MM.1S (cell line): Measurements from ENCODE around the gene TMEM127.

ENCODE experiments used
- DNase-seq: peaks from one replicate; pipeline ENCODE4 v3.0.0-alpha.2; 2015
- H2AFZ ChIP-seq: fragments of 300-600 bp; sonication (generic); 2 replicates; pipeline ENCODE4 v1.6.0; 2016; ENCODE audit warnings: antibody characterized with exemption, low read length
- H3F3A ChIP-seq: fragments of 300-600 bp; sonication (generic); 2 replicates; pipeline ENCODE4 v1.6.1; 2016; ENCODE audit warnings: mild to moderate bottlenecking, antibody characterized with exemption, low read length, moderate library complexity, mixed read lengths; ENCODE audit not compliant: insufficient read depth
- H3K27ac ChIP-seq: fragments of 300-600 bp; sonication (generic); 2 replicates; pipeline ENCODE4 v1.5.1; 2016; ENCODE audit warnings: mild to moderate bottlenecking, low read length
- H3K27me3 ChIP-seq: fragments of 300-600 bp; sonication (generic); replicated peaks from 2 replicates; pipeline ENCODE4 v1.6.0; 2016; ENCODE audit warnings: low read length; ENCODE audit not compliant: insufficient read depth
- H3K36me3 ChIP-seq: fragments of 300-600 bp; sonication (generic); replicated peaks from 2 replicates; pipeline ENCODE4 v1.6.1; 2016; ENCODE audit warnings: mild to moderate bottlenecking, low read length, mixed read lengths; ENCODE audit not compliant: insufficient read depth
- H3K4me1 ChIP-seq: fragments of 300-600 bp; sonication (generic); 2 replicates; pipeline ENCODE4 v1.6.1; 2016; ENCODE audit warnings: low read length, mixed read lengths
- H3K4me2 ChIP-seq: fragments of 300-600 bp; sonication (generic); 2 replicates; pipeline ENCODE4 v1.6.0; 2016; ENCODE audit warnings: low read depth, low read length
- H3K4me3 ChIP-seq: fragments of 300-600 bp; sonication (generic); 2 replicates; pipeline ENCODE4 v1.5.1; 2016; ENCODE audit warnings: low read length, mixed read lengths
- H3K79me2 ChIP-seq: fragments of 300-600 bp; sonication (generic); 2 replicates; pipeline ENCODE4 v1.6.1; 2016; ENCODE audit warnings: mixed run types, low read length, mixed read lengths
- H3K9ac ChIP-seq: fragments of 300-600 bp; sonication (generic); 2 replicates; pipeline ENCODE4 v1.6.1; 2016; ENCODE audit warnings: low read length, mixed read lengths
- H3K9me2 ChIP-seq: fragments of 300-600 bp; sonication (generic); replicated peaks from 2 replicates; pipeline ENCODE4 v1.6.1; 2016; ENCODE audit warnings: mild to moderate bottlenecking, low read length, mixed read lengths; ENCODE audit not compliant: insufficient read depth
- H3K9me3 ChIP-seq: fragments of 300-600 bp; sonication (generic); replicated peaks from 2 replicates; pipeline ENCODE4 v1.6.1; 2016; ENCODE audit warnings: mild to moderate bottlenecking, low read length, mixed read lengths; ENCODE audit not compliant: insufficient read depth
- H4K20me1 ChIP-seq: fragments of 300-600 bp; sonication (generic); 2 replicates; pipeline ENCODE4 v1.6.1; 2016; ENCODE audit warnings: mild to moderate bottlenecking, low read length, moderate library complexity, mixed read lengths; ENCODE audit not compliant: insufficient read depth
- CTCF ChIP-seq: fragments of 300-600 bp; sonication (generic); IDR thresholded peaks from 2 replicates; pipeline ENCODE4 v1.5.1; 2016; ENCODE audit warnings: antibody characterized with exemption, low read length, mixed read lengths
- EZH2 ChIP-seq: fragments of 300-600 bp; sonication (generic); optimal IDR thresholded peaks from 2 replicates; pipeline ENCODE3; 2017; ENCODE audit warnings: low read depth, mild to moderate bottlenecking, antibody characterized with exemption, low read length, mixed read lengths
- EZH2phosphoT487 ChIP-seq: fragments of 300-600 bp; sonication (generic); IDR thresholded peaks from 2 replicates; pipeline ENCODE4 v1.6.1; 2018; ENCODE audit warnings: antibody characterized with exemption, low read length

Gene TMEM127

GRCh38 chr2:96306370-96306769 is 40.6 kb upstream of the TMEM127 start:
- Histone ChIP-seq H3K9ac (peak overlapping the region; percentile 87), H4K20me1 (no peaks in the 10 kb centered on the region), H3K36me3 (peaks cover 7% of the 10 kb centered on the region; the same call in 1 of the 2 replicates), H3K4me3 (peak overlapping the region; percentile 85), H3F3A (no peaks in the 10 kb centered on the region), H3K27ac (peak overlapping the region; percentile 50; the same call in 1 of the 2 replicates), H3K9me2 (no peaks in the 10 kb centered on the region), H3K27me3 (no peaks in the 10 kb centered on the region), H3K9me3 (no peaks in the 10 kb centered on the region), H3K79me2 (peaks cover 51% of the 10 kb centered on the region), H2AFZ (peak overlapping the region; percentile 57), H3K4me2 (peak overlapping the region; percentile 77), H3K4me1 (peaks cover 16% of the 10 kb centered on the region)
- DNase-seq = no peak
- TF ChIP-seq CTCF (no peak), EZH2 (no peak), EZH2phosphoT487 (no peak)

DNA sequence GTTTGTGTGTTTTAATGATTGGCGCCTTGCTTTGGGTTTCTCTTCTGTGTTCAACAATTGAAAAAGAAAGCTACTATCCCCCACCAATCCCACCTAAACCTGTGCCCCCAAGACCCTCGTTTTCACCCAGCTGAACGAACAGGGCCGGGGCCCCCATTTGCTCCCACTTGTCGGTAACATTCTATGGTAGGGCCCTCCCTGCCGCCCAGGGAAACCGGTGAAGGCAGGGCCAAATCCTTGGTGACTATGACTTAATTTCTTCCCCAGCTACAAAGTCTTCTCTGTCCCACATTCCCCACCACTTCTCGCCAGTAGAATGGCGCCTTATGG is 40.1 kb upstream of the TMEM127 start:
- no peaks in the 10 kb centered on the region for H3K9me3 ChIP-seq
- no peaks in the 10 kb centered on the region for H3F3A ChIP-seq
- no peak for TF ChIP-seq EZH2phosphoT487
- TF ChIP-seq CTCF = no peak
- no peak for TF ChIP-seq EZH2
- H3K4me2 ChIP-seq = peak overlapping the region; percentile 77
- peak overlapping the region; percentile 57 for H2AFZ ChIP-seq
- peaks cover 55% of the 10 kb centered on the region for H3K79me2 ChIP-seq
- peak; percentile 22 for DNase-seq
- H3K9ac ChIP-seq = peak overlapping the region; percentile 87
- peak overlapping the region; percentile 85 for H3K4me3 ChIP-seq
- H3K36me3 ChIP-seq = peaks cover 11% of the 10 kb centered on the region; the same call in 1 of the 2 replicates
- H3K27me3 ChIP-seq = no peaks in the 10 kb centered on the region
- H3K4me1 ChIP-seq = peaks cover 16% of the 10 kb centered on the region
- peak overlapping the region; percentile 50; the same call in 1 of the 2 replicates for H3K27ac ChIP-seq
- no peaks in the 10 kb centered on the region for H3K9me2 ChIP-seq
- H4K20me1 ChIP-seq = no peaks in the 10 kb centered on the region

- Histone ChIP-seq H3K4me1 (peaks cover 16% of the 10 kb centered on the region), H3K9me3 (no peaks in the 10 kb centered on the region), H3F3A (no peaks in the 10 kb centered on the region), H4K20me1 (no peaks in the 10 kb centered on the region), H3K27ac (peak within 1 kb of the TSS; percentile 50; the same call in 1 of the 2 replicates), H3K4me2 (peak within 1 kb of the TSS; percentile 88), H3K27me3 (no peaks in the 10 kb centered on the region), H3K9ac (peak within 1 kb of the TSS; percentile 87), H3K4me3 (peak within 1 kb of the TSS; percentile 85), H3K36me3 (peaks cover 11% of the 10 kb centered on the region; the same call in 1 of the 2 replicates), H3K9me2 (no peaks in the 10 kb centered on the region), H3K79me2 (peaks cover 59% of the 10 kb centered on the region), H2AFZ (peak within 1 kb of the TSS; percentile 57)
- TF ChIP-seq EZH2phosphoT487 (no peak), CTCF (no peak), EZH2 (no peak)
- peak; percentile 91 for DNase-seq
These were observed 39.5 kb upstream of the TMEM127 start, which contains the start of gene SNRNP200 for GRCh38 chr2:96305091-96305978. Gene SNRNP200 (minus strand): TSS chr2:96305546. CDS start chr2:96305437, 109 bp downstream.
